GM21528 (cell line): ENCODE results near the gene GARNL3.

Experiments used
- ATAC-seq: cut with Tn5 transposase; IDR thresholded peaks from one replicate; pipeline ENCODE4 v1.9.1; 2021; ENCODE audit warnings: mild to moderate bottlenecking, moderate library complexity; ENCODE audit not compliant: unreplicated experiment, low FRiP score

Gene GARNL3

GRCh38 chr9:127277099-127277498, 12.5 kb downstream of the GARNL3 start:
- ATAC-seq, result peak; percentile 60

GRCh38 chr9:127277770-127278169, 13.2 kb downstream of the GARNL3 start:
- ATAC-seq, result no peak

DNA sequence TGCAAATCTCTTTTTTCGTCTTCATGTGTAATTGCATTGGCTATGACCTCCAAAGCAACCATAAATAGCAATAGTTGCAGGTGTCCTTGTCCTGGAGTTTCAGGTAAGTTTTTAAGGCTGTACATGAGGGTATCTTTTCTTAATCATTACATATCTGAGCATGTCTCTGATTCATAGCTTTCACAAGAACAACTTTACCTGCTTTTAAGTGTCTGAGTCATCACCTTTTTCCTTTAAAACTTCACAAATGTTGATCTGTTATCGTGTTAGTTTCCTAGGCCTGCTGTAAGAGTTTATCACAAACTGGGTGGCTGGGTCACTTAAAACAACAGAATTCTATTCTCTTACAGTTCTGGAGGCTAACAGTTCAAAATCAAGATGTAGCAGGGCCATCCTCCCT, 13.8 kb downstream of the GARNL3 start:
- ATAC-seq, result no peak

GRCh38 chr9:127279717-127280285, 15.2 kb downstream of the GARNL3 start:
- no peak for ATAC-seq

GRCh38 chr9:127280880-127281660, 16.5 kb downstream of the GARNL3 start:
- no peak for ATAC-seq

DNA sequence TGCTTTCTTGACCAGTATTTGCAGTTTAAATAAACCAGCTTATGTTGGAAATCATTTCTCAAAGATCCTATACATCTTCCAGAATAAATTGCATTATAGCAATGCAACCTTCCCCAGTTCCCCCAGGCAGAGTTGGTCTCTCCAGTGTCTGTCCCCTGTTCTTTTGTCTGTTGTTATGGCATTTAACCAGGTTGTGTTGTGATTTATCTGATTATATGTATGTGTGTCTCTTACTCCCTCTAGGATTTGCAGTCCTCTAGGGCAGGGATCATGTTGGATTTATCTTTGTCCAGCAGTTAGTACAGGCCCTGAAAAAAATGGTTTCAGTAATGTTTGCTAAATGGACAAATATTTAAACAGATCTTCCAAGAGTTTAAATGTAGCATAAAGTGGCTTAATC, 17.3 kb downstream of the GARNL3 start:
- ATAC-seq, result no peak

DNA sequence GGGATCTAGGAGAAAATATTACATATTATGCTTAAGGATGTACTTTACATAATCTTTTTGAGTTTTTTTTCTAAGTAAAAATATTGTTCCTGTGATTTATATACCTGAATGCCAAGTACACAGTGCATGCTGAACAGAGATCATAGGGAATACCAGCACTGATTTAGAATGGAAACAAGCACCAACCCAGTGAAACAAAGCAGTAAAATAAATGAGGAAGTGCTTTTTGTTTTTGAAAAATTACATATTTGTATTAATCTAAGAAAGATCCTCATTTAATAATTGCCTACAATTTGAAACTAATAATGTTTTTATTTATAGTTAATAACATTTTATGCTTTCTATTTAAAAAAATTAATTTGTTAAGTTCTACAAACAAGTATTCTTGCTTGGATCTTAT, 18.0 kb downstream of the GARNL3 start:
- ATAC-seq, result no peak

DNA sequence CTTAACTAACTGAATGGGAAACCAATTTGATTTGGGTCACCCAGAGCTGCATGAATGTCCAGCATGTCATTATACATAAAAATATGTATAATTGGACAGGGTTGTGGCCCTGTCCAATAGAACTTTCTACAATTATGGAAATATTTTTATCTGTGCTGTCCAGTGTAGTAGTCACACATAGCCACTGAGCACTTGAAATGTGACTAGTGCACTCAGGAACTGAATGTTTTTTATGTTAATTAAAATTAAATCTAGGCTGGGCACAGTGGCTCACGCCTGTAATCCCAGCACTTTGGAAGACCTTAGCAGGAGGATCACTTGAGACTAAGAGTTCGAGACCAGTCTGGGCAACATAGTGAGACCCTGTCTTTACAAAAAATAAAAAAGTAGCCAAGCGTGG, 18.6 kb downstream of the GARNL3 start:
- no peak for ATAC-seq

DNA sequence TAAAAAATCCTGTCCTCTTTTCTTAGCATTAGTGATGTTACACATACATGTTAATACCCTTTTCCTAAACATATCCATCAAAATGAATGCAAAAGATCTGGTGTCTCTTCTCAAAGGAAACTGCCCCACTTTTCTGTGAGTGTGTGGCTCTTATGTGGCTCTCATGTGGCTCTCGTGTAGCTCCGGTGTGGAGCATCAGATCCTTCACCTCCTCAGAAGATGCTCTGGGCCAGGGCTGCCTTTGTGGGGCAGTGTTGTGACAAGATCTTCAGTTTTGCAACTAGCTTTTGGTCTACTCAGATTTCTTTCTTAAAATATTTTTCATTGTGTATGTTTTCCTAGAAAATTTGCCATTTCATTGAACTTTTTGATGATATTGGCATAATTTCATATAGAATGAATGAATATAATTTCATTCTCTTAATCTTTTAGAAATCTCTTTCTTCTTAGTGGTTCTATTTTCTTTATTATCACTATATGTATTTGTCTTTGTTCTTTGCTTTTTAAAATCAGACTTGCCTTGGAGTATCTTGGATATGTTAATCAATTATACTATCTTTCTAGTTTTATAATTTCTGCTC, 19.4 kb downstream of the GARNL3 start:
- no peak for ATAC-seq

GRCh38 chr9:127285965-127286364, 21.4 kb downstream of the GARNL3 start:
- ATAC-seq, result no peak

DNA sequence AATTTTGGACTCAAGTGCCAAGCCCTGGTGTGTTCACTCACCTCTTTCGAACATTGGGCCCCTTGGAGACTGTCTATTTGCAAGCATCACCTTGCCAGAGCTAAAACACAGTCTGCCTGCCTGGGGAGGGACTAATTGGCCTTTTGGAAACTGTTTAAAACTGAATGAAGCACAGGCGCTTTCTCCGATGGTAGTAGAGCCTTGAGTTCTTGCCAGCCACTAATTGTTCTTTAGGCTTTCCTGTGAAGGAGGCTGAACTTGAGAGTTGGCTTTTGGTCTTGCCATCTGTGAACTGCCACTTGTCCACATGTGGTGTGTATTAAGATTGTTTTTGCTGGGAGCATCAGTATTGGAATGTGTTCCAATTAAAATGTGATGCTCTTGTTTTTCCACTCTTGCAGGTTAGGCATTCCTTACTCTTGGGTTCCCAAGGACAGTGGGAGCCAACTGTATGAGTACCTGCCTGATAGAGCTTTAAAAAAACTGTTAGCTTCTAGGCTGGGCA, 26.0 kb downstream of the GARNL3 start:
- no peak for ATAC-seq

- no peak for ATAC-seq
These were observed 26.7 kb downstream of the GARNL3 start for GRCh38 chr9:127291246-127291778.

DNA sequence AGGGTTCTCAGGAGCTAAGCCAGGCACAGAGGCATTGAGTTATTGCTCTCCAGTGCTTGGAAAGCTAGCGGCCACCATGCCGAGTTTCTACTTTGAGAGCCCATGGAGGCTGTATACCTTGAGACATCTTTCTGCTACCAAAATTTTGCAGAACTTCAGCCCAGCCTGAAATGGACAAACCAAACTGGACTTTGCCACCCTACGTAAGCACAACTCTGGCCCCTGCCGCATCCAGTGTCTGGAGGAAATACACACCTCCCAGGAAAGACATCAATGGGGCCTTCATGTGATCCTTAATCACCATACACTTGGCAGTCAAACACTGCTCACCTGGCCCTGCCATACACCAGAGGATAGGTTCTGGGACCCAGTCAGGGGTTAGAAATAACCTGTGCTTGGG, 27.8 kb downstream of the GARNL3 start:
- no peak for ATAC-seq

DNA sequence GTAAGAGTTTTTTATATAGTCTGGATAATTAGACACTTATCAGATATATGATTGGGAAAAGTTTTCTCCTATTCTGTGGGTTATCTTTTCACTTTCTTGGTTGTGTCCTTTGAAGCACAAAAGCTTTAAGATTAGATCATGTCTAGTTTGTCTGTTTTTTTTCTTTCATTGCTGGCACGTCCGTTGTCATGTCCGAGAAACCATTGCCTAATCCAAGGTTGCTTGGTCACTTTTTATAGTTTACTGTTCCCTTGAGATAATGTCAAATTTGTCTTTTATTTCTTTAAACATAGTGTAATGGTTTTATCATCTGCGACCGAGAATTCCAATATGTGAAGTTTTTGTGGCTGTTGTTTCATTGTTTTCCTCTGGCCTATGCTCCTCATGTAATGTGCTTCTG, 28.8 kb downstream of the GARNL3 start:
- ATAC-seq, result no peak

- ATAC-seq, result no peak
These were observed 29.2 kb downstream of the GARNL3 start for GRCh38 chr9:127293767-127294166.

DNA sequence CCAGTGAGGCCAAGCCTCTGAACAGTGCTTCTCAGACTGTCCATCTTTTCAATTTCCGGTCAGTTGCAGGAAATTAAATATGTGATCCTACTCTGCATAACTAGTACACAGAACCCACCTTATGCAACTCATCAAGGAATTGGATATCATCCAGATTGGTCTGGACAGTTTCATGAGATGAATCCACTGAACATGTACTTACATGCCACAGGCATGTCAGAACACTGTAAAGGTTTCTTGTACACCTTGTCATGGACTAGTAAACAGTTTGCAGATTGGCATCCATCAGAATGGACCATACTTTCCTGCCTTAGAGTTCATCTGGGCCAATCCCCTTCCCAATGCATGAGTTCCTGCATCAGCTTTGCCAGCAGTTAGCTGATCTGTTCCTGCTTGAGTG, 30.4 kb downstream of the GARNL3 start:
- no peak for ATAC-seq

DNA sequence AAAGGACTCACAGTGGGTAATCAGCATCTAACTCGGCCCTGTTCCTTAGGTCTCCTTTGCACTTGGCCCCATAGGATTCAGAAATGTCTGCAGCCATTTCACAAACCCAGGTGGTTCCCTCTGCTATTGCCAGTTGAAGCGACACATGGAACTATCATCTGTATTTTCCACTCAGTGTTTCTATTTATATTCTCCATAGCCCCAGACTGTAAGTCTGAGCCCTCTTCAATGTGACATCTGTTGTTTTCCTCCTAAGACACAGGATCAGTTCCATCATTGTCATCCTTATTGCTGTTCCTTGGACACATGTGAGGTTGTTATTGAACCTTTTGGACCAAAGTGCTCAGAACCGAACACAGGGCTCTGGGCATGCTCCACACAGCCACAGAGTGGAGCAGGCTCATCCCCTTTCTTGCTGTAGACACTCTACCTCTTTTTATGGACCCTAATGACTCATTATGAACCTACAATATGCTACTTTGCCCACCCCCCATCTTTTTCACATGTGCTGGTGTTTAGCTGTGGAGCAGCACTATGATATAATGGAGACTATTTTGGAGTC, 36.4 kb downstream of the GARNL3 start:
- ATAC-seq, result no peak

- no peak for ATAC-seq
These were observed 39.3 kb downstream of the GARNL3 start for GRCh38 chr9:127303830-127304229.

DNA sequence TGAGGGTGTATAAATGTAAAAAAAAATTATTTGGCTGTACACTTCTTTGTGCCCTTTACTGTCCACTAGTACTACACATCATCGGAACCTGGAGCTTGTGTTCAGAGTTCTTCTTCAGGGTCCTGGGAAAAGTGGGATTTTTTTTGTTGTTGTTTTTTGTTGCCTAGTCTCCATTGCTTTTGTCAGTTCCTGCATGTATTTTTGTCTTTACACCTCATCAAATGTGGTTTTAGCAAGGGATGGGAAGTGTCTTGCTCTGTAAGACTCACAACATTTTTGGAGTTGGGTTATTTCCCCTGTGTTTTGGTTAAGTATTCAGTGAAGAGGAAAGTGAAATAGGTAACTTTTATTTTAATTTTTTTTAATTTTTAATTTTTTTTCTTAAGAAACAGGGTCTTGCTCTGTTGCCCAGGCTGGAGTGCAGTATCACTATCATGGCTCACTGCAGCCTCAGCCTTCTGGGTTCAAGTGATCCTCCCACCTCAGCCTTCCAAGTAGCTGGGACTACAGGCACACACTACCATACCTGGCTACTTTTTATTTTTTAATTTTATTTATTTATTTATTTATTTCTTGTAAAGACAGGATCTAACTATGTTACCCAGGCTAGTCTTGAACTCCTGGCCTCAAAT, 40.7 kb downstream of the GARNL3 start:
- ATAC-seq, result no peak

GRCh38 chr9:127305838-127306226, 41.3 kb downstream of the GARNL3 start:
- no peak for ATAC-seq

DNA sequence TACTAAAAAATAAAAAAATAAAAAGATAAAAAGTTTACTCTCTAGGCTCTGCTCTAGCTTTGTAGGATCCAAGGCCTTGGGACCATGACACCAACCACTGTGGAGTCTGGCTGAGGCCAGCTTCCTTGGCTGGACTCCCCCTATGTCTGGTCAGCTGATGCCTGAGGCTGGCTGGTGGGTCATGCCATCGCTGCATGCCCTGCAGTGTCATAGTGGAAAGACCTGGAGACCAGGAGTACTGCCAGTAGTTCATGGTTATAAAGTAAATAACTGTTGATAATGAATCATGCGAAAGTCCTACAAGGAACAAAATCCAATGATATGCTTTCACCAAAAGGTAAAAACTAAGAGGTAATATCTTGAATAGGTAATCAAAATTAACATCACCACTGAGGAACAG, 43.2 kb downstream of the GARNL3 start:
- no peak for ATAC-seq
